Activated B cell treated with CpG ODN at 0.5 μM for 24 hours (primary cell): Measurements from ENCODE around the gene ANKS1A. TPM values are rescaled to one million over a fixed set of nuclear protein-coding genes. Genes with fewer than 3 reads are reported as not detected.

ENCODE experiments used
- ATAC-seq: fragments of 200-7000 bp; cut with Tn5 transposase; one replicate; pipeline ENCODE4 v1.10.0; 2021; ENCODE audit warnings: low read depth, mild to moderate bottlenecking, moderate library complexity
- CTCF ChIA-PET: fragments of 350-600 bp; sonication (Branson Sonifier 250); formaldehyde crosslinking; loops from one replicate; lab custom pipeline; 2021; ENCODE audit warnings: antibody characterized with exemption; lab: Charles Lee
- POLR2A ChIA-PET: fragments of 350-600 bp; sonication (Branson Sonifier 250); formaldehyde crosslinking; loops from one replicate; lab custom pipeline; 2021; ENCODE audit warnings: antibody characterized with exemption; lab: Charles Lee
- DNase-seq: peaks from one replicate; pipeline ENCODE4 v3.0.0; 2022
- H3K27ac Mint-ChIP-seq: one replicate; pipeline ENCODE4 v1.8.0; 2020; ENCODE audit warnings: mixed read lengths
- H3K27me3 Mint-ChIP-seq: one replicate; pipeline ENCODE4 v1.8.0; 2021; ENCODE audit warnings: mixed read lengths
- H3K36me3 Mint-ChIP-seq: one replicate; pipeline ENCODE4 v1.8.0; 2021; ENCODE audit warnings: low read depth, mixed read lengths
- H3K4me1 Mint-ChIP-seq: one replicate; pipeline ENCODE4 v1.8.0; 2021; ENCODE audit warnings: mixed read lengths
- H3K4me3 Mint-ChIP-seq: one replicate; pipeline ENCODE4 v1.8.0; 2020; ENCODE audit warnings: mild to moderate bottlenecking, mixed read lengths
- H3K9me3 Mint-ChIP-seq: one replicate; pipeline ENCODE4 v1.8.0; 2020; ENCODE audit warnings: mixed read lengths
- intact Hi-C: fragments of 100-400 bp; cut with micrococcal nuclease; formaldehyde crosslinking; loops from one replicate; pipeline ENCODE4 v1.15.1; 2024
- total RNA-seq: library from RNA; stranded (reverse); gene quantifications from 2 replicates; pipeline ENCODE4 v1.2.3, GENCODE V29; 2022
- TF ChIP-seq, protein P1 (sequence below): fragments of 200-600 bp; IDR thresholded peaks from one replicate; pipeline ENCODE4 v1.8.0; 2022; ENCODE audit warnings: antibody characterized with exemption, mild to moderate bottlenecking

Gene ANKS1A
- total RNA-seq, 1 donor from 2014 or later = 12.6 TPM

DNA sequence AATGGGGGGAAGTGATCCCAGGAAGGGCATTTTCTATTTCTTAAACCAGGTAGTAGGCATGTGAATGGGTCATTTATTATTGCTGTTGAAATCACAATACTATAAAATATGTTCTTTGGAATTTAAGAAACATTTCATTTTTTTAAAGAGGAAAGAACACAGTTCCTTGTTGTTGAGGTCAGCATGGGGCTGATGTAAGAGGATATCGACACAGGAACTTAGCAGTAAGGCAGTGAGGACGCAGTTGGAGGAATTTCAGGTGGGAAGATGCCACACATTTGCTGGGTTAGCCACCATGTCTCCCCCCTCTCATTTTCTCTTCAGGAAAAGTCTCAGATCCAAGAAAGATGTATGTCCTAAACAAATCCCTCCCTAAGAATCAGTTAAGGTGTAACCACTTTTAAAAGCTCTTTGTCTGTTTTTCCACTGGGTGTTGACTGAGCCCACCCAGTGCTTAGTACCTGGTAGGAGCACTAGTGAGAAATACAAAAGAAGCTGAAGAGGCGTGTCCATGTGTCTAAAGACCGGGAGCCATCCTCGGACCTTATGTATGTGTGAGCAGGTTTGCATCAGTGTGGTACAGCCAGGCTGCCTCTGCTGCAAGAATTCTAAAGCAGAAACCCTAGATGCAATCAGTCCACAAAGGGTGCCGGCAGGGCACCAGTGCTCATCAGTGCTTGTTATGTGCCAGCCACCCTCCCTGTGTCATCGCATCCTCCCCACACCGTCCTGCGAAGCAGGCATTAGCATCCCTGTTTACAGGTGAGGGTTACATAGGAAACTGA, 153.2 kb downstream of the ANKS1A start:
- intact Hi-C loops = no loop called here
- Mint-ChIP-seq H3K27ac (no peak overlapping the region), H3K36me3 (peaks cover 22% of the 10 kb centered on the region), H3K4me3 (no peak overlapping the region), H3K27me3 (no peaks in the 10 kb centered on the region), H3K9me3 (no peaks in the 10 kb centered on the region), H3K4me1 (peaks cover 5% of the 10 kb centered on the region)
- ChIA-PET CTCF (no interaction called here), POLR2A (no interaction called here)
- no peak for ATAC-seq
- TF ChIP-seq, protein P1, sequence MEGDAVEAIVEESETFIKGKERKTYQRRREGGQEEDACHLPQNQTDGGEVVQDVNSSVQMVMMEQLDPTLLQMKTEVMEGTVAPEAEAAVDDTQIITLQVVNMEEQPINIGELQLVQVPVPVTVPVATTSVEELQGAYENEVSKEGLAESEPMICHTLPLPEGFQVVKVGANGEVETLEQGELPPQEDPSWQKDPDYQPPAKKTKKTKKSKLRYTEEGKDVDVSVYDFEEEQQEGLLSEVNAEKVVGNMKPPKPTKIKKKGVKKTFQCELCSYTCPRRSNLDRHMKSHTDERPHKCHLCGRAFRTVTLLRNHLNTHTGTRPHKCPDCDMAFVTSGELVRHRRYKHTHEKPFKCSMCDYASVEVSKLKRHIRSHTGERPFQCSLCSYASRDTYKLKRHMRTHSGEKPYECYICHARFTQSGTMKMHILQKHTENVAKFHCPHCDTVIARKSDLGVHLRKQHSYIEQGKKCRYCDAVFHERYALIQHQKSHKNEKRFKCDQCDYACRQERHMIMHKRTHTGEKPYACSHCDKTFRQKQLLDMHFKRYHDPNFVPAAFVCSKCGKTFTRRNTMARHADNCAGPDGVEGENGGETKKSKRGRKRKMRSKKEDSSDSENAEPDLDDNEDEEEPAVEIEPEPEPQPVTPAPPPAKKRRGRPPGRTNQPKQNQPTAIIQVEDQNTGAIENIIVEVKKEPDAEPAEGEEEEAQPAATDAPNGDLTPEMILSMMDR = no peak
- DNase-seq = no peak

DNA sequence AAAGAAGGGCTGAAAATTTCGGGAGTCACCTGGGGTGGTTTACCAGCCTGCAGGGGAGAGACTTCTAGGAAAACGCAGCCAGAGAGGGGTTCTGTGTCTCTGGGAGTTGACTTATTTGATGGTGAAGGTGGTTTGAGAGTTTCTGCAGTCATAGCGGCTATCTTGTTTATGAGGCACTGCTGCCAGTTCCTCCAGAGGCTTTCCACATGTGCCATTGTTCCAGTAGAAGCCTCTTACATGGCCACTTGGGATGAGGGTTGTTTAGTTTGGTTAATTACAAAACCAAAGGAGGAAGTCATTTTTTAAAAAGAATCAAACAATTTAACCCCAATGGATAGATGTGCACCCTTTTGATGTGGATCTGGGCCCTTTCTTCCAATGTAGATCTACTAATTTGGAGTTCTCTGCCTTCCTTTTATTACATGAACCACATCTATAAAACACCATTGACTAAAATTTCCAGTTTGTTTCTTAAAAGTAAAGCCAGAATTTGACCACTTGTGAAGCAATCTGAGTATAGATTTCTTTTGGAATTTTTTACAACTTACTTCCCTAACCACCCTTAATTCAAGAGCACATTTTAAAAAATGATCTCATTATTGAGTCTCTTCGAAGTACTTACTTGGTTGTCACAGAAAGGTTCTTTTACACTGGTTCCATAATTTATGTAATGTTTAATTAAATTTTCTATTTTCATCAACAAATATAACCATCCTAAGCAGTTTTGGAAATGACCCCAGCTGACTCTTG, 154.5 kb downstream of the ANKS1A start:
- no peak overlapping the region for H3K27ac Mint-ChIP-seq
- ChIA-PET CTCF (no interaction called here), POLR2A (no interaction called here)
- peaks cover 18% of the 10 kb centered on the region for H3K36me3 Mint-ChIP-seq
- ATAC-seq (no peak), DNase-seq (no peak)
- intact Hi-C loops = no loop called here
- H3K27me3 Mint-ChIP-seq = no peaks in the 10 kb centered on the region
- no peak overlapping the region for H3K4me3 Mint-ChIP-seq
- H3K9me3 Mint-ChIP-seq = no peaks in the 10 kb centered on the region
- H3K4me1 Mint-ChIP-seq = peaks cover 5% of the 10 kb centered on the region
- TF ChIP-seq, protein P1 = no peak

DNA sequence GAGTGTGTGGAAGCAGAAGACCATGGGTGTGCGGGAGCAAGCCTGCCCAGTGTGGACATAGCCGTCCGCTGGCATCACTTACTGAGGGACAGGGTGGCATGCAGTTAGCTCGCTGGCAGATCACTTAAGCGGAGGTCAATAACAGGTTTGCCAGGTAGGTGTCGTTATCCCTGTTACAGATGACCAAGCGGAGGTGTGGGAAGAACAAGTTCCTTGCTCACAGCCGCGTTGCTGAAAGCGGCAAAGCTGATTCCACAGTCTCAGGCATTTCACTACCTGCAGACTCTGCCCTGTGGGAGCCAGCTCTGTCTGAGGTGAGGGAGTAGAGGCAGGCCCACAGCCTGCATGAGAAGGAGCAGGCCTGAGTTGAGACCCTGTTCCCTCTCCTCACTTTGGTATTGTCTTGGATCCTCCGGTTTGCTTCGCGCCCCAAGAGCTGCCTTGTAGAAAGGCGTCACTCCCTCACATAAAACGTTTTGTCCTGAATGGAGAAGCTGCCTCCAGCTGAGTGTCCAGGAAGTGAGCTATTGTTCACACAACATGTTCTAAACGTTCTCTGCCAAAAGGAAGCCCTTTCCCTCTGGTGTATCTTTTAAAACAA, 155.2 kb downstream of the ANKS1A start:
- Mint-ChIP-seq H3K27ac (no peak overlapping the region), H3K36me3 (peaks cover 18% of the 10 kb centered on the region), H3K4me1 (peaks cover 5% of the 10 kb centered on the region), H3K27me3 (no peaks in the 10 kb centered on the region), H3K9me3 (no peaks in the 10 kb centered on the region), H3K4me3 (no peak overlapping the region)
- POLR2A ChIA-PET = no interaction called here
- no peak for DNase-seq
- CTCF ChIA-PET = no interaction called here
- intact Hi-C loops = no loop called here
- no peak for ATAC-seq
- TF ChIP-seq, protein P1 = no peak

DNA sequence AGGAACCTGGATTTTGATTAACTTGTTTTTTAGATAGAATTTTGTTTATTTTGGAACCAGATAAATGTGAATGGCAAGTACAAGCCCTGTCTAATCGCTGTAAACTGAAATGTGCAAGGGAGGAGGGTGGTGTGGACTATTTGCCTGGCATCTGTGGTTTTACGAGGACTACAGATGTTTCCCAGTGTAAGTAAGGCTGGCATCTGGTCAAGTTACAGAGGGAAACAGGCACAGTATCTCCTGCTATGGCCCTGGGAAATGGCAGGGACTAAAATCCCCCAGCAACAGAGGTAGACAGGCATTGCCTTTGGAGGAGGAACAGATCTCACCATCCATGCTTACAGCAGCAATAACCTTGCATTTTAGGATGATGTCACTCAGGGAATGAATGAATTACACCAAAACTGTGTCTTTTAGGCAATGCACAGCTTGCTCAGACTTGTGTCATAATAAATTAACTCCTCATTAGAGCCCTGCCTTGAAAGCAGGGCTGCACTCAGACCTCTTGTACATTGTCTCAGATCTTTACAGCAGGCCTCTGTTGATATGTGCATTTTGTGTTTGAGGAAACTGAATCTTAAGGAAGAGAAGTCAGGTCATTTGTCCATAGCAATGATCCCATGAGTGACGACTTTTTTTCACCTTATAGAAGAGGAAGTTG, 155.8 kb downstream of the ANKS1A start:
- ChIA-PET POLR2A (no interaction called here), CTCF (no interaction called here)
- H3K27me3 Mint-ChIP-seq = no peaks in the 10 kb centered on the region
- TF ChIP-seq, protein P1 = no peak
- ATAC-seq (no peak), DNase-seq (no peak)
- H3K27ac Mint-ChIP-seq = no peak overlapping the region
- H3K4me3 Mint-ChIP-seq = no peak overlapping the region
- H3K4me1 Mint-ChIP-seq = peaks cover 5% of the 10 kb centered on the region
- no peaks in the 10 kb centered on the region for H3K9me3 Mint-ChIP-seq
- peaks cover 18% of the 10 kb centered on the region for H3K36me3 Mint-ChIP-seq
- intact Hi-C loops = no loop called here
